Natural killer cell treated with Interleukin-12 subunit alpha and Interleukin-12 subunit beta and Interleukin-15 and Interleukin-18, amount 100 ng/mL, for 72 hours (primary cell): ENCODE measurements around the gene LDLRAD4. TPM values are rescaled to one million over a fixed set of nuclear protein-coding genes. Genes with fewer than 3 reads are reported as not detected.
"Not testable (repeated sequence)": the region's sequence is repeated elsewhere in the genome, so short reads cannot be mapped to it uniquely, and the experiment has no call there.

Source experiments
- ATAC-seq, 2 donors: fragments of 150-1000 bp; cut with Tn5 transposase in 1 of 2; sonication (Bioruptor Pico), chemical (Tn5 transposase) in 1 of 2; 2 replicates each; pipeline ENCODE4 v1.10.0; 2021
- DNase-seq: peaks from one replicate; pipeline ENCODE4 v3.0.0; 2022; ENCODE audit warnings: low spot score
- H3K27ac Mint-ChIP-seq, 2 donors: 1 replicate in 1 of 2; 2 replicates in 1 of 2; pipeline ENCODE4 v1.8.0; 2022; ENCODE audit warnings: mixed read lengths in 2 of 2, mild to moderate bottlenecking in 1 of 2, moderate library complexity in 1 of 2
- H3K27me3 Mint-ChIP-seq, 2 donors: 1 replicate in 1 of 2; 2 replicates in 1 of 2; pipeline ENCODE4 v1.8.0; 2022; ENCODE audit warnings: mixed read lengths in 2 of 2
- H3K36me3 Mint-ChIP-seq: one replicate; pipeline ENCODE4 v1.8.0; 2022; ENCODE audit warnings: mixed read lengths
- H3K4me1 Mint-ChIP-seq, 2 donors: 1 replicate in 1 of 2; 2 replicates in 1 of 2; pipeline ENCODE4 v1.8.0; 2022; ENCODE audit warnings: low read depth in 2 of 2, mixed read lengths in 2 of 2, mild to moderate bottlenecking in 1 of 2
- H3K4me3 Mint-ChIP-seq: one replicate; pipeline ENCODE4 v1.8.0; 2022; ENCODE audit warnings: mixed read lengths
- H3K9me3 Mint-ChIP-seq: 2 replicates; pipeline ENCODE4 v1.8.0; 2022; ENCODE audit warnings: mixed read lengths
- total RNA-seq, 2 donors: library from RNA; stranded (reverse); gene quantifications; one replicate each; pipeline ENCODE4 v1.2.3, GENCODE V29; 2022

LDLRAD4 gene
- total RNA-seq, 2 donors from 2014 or later: 16.3 to 19.5 TPM

DNA sequence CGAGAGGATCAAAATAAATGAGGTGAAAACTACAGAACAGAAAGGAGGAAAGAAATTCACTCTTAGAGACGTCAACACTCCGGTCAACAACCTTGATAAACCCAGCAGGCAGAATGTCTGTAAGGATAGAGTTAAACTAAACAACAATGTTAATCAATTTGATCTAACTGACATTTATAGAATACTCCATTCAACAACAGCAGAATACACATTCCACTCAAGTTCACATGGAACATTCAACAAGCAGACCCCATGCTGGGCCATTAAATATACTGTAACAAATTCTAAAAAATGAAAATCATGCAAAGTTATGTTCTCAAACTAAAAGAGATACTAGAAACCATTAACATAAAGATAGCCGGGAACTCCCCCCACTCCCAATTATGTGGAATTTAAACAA is 466.0 kb downstream of the LDLRAD4 start:
- H3K27ac Mint-ChIP-seq: no peak overlapping the region
- no peaks in the 10 kb centered on the region for H3K36me3 Mint-ChIP-seq
- no peak overlapping the region for H3K4me3 Mint-ChIP-seq
- DNase-seq: no peak
- H3K9me3 Mint-ChIP-seq: no peaks in the 10 kb centered on the region
- peaks cover 19 to 29% of the 10 kb centered on the region in 2 donors for H3K4me1 Mint-ChIP-seq
- H3K27me3 Mint-ChIP-seq: no peaks in the 10 kb centered on the region
- no peak for ATAC-seq

DNA sequence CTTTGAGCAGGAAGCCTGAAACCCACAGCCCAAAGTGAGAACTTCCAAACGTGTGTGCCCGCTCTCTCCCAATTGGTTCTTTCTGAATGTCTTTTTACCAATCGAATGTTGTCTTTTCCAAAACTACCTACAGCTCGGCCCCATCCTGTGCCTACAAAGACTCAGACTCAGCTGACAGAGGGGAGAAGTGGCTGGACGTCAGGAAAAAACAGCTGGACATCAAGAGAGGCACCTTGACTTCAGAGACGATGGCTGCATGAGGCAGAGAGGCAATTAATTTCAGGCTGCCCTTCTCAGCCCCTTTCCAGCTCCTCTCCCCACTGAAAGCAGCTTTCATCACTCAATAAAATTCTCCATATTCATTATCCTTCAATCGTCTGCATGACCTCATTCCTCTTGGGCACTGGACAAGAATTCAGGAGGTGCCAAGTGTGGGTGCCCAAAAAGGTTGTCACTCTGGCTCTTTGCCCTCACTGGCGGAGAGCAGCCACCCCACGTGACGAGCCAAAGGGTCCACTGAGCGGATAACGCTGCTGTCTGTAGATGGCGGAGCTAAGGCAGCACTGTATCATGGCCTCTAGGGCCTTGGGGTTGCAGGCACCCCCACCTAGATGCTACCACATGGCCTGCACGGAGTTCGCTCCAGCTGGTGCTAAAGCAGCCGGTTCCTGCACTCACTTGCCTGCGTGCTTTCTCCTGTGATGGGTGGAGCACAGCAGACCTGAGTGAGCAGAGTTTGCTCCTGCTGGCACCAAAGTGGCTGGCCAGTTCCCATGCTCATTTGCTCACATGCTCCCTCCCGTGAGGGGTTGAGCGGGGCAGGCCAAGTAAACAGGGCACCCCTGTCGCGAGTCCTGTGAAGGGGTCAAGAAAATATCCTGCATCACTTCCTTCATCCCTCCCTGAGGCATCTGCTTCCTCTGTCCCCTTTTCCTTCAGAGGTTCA is 469.9 kb downstream of the LDLRAD4 start:
- ATAC-seq (no peak), DNase-seq (no peak)
- H3K36me3 Mint-ChIP-seq: peaks cover 4% of the 10 kb centered on the region
- peaks cover 43 to 49% of the 10 kb centered on the region in 2 donors for H3K4me1 Mint-ChIP-seq
- H3K27me3 Mint-ChIP-seq: no peaks in the 10 kb centered on the region
- H3K9me3 Mint-ChIP-seq: peaks cover 9% of the 10 kb centered on the region
- no peak overlapping the region for H3K4me3 Mint-ChIP-seq
- no peak overlapping the region for H3K27ac Mint-ChIP-seq

DNA sequence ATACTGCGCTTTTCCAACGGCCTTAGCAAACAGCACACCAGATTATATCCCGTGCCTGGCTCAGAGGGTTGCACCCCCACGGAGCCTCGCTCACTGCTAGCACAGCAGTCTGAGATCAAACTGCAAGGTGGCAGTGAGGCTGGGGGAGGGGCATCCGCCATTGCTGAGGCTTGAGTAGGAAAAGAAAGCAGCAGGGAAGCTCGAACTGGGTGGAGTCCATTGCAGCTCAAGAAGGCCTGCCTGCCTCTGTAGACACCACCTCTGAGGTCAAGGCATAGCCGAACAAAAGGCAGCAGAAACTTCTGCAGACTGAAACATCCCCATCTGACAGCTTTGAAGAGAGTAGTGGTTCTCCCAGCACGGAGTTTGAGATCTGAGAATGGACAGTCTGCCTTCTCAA is 471.5 kb downstream of the LDLRAD4 start:
- not testable (repeated sequence) for ATAC-seq, H3K27me3 Mint-ChIP-seq, H3K4me3 Mint-ChIP-seq, H3K9me3 Mint-ChIP-seq, H3K27ac Mint-ChIP-seq, H3K36me3 Mint-ChIP-seq, DNase-seq
- H3K4me1 Mint-ChIP-seq: peaks cover 46 to 49% of the 10 kb centered on the region in 2 donors

DNA sequence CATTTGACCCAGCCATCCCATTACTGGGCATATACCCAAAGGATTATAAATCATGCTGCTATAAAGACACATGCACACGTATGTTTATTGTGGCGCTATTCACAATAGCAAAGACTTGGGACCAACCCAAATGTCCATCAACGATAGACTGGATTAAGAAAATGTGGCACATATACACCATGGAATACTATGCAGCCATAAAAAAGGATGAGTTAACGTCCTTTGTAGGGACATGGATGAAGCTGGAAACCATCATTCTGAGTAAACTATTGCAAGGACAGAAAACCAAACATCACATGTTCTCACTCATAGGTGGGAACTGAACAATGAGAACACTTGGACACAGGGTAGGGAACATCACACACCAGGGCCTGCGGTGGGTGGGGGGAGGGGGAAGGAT is 476.8 kb downstream of the LDLRAD4 start:
- not testable (repeated sequence) for H3K36me3 Mint-ChIP-seq, DNase-seq, H3K9me3 Mint-ChIP-seq, H3K4me3 Mint-ChIP-seq, H3K27me3 Mint-ChIP-seq, ATAC-seq, H3K27ac Mint-ChIP-seq
- H3K4me1 Mint-ChIP-seq: peaks cover 34 to 54% of the 10 kb centered on the region in 2 donors

DNA sequence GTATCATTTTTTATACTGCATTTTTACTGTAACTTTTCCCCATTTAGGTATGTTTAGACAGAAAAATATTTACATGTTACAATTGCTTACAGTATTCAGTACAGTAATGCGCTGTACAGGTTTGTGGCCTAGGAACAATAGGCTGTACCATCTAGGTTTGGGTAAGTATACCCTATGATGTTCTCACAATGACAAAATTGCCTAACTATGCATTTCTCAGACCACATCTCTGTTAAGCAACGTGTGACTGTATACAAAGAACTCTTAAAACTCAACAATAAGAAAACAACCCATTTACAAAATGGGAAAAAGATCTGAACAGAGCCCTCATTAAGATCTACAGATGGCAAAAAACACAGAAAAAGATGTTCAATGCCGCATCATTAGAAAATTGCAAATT is 478.4 kb downstream of the LDLRAD4 start:
- Mint-ChIP-seq H3K27ac (peak overlapping the region in 1 of 2 donors; percentile 19), H3K4me3 (no peak overlapping the region), H3K4me1 (peaks cover 23 to 45% of the 10 kb centered on the region in 2 donors), H3K27me3 (no peaks in the 10 kb centered on the region), H3K36me3 (peaks cover 10% of the 10 kb centered on the region), H3K9me3 (peaks cover 7% of the 10 kb centered on the region)
- DNase-seq: no peak
- no peak for ATAC-seq

DNA sequence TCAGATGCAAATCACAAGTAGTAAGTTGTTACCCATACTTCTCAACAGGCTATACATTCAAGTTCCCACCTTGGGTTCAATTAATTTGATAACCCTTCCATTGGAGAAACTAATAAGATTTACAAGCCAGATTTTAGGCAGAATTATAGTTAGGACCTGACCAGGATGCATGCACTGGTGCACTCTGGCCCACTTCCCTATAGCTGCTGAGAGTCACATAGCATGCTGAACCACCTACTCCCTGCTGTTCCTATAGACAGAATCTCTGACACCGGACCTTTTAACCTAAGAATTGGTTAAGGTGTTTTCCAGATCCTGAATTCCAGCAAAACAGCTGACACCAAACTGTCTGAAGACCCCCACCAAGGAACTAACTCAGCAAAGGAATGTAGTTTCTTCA is 481.6 kb downstream of the LDLRAD4 start:
- no peak for ATAC-seq
- H3K27me3 Mint-ChIP-seq: no peaks in the 10 kb centered on the region
- H3K36me3 Mint-ChIP-seq: peaks cover 12% of the 10 kb centered on the region
- H3K9me3 Mint-ChIP-seq: no peaks in the 10 kb centered on the region
- no peak for DNase-seq
- no peak overlapping the region for H3K4me3 Mint-ChIP-seq
- H3K27ac Mint-ChIP-seq: no peak overlapping the region
- peaks cover 15 to 26% of the 10 kb centered on the region in 2 donors for H3K4me1 Mint-ChIP-seq

Other genes with a start within 250 kb of the LDLRAD4 start
- gene CEP192, start 227.4 kb upstream of the LDLRAD4 start, total RNA-seq: 10 to 100 TPM; 32.2 to 49.2 TPM